Bronchial epithelial cell (primary cell): ENCODE results near the gene GPR158. TPM values are rescaled to one million over a fixed set of nuclear protein-coding genes. Genes with fewer than 3 reads are reported as not detected.

ENCODE experiments used
- DNase-seq: peaks from one replicate; pipeline ENCODE4 v3.0.0-alpha.2; 2010; ENCODE audit warnings: low read depth
- FAIRE-seq: peaks from 2 replicates; lab custom pipeline; 2011; peaks lifted over from hg19 to GRCh38; lab: Jason Lieb, UNC
- H3K27me3 ChIP-seq: 2 replicates; pipeline ENCODE4 v1.5.1; 2011; ENCODE audit warnings: low read length; ENCODE audit not compliant: control insufficient read depth, insufficient read depth
- H3K36me3 ChIP-seq: 2 replicates; pipeline ENCODE4 v1.5.1; 2011; ENCODE audit warnings: low read length; ENCODE audit not compliant: control insufficient read depth, insufficient read depth
- H3K4me3 ChIP-seq: 2 replicates; pipeline ENCODE4 v1.5.1; 2011; ENCODE audit warnings: mild to moderate bottlenecking, low read depth, low read length, control low read depth
- total RNA-seq: library from RNA; depleted of rRNA; stranded (reverse); fragments of >200 nt; gene quantifications from 2 replicates; pipeline ENCODE4 v1.2.1, GENCODE V29; 2014
- TF ChIP-seq, protein P1 (sequence below): IDR thresholded peaks from 2 replicates; pipeline ENCODE4 v1.5.1; 2011; ENCODE audit warnings: mild to moderate bottlenecking, moderate library complexity, low read length, control low read depth, inconsistent platforms; ENCODE audit not compliant: insufficient read depth, severe bottlenecking

GPR158 gene
- total RNA-seq, 1 donor from 2014 or later: under 0.01 TPM

DNA sequence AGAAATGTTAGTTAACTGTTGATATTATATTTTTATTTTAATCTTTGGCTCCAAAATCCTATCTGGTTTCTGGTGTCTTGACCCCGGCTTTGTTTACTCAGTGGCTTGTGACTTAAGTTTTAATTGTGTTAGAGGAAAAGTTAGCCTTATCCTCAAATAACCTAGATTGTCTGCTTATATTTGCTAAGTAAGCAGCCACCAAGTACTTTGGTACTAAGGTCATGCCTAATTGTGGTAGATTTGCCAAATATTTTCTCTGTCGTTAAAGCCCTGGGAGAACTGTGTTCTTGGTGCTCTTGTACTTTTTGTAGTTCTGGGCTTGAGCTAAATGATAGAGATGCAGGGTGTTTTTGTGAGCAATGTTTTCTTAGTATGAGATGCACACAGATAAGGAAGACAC is 34.8 kb downstream of the GPR158 start:
- TF ChIP-seq, protein P1, sequence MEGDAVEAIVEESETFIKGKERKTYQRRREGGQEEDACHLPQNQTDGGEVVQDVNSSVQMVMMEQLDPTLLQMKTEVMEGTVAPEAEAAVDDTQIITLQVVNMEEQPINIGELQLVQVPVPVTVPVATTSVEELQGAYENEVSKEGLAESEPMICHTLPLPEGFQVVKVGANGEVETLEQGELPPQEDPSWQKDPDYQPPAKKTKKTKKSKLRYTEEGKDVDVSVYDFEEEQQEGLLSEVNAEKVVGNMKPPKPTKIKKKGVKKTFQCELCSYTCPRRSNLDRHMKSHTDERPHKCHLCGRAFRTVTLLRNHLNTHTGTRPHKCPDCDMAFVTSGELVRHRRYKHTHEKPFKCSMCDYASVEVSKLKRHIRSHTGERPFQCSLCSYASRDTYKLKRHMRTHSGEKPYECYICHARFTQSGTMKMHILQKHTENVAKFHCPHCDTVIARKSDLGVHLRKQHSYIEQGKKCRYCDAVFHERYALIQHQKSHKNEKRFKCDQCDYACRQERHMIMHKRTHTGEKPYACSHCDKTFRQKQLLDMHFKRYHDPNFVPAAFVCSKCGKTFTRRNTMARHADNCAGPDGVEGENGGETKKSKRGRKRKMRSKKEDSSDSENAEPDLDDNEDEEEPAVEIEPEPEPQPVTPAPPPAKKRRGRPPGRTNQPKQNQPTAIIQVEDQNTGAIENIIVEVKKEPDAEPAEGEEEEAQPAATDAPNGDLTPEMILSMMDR: no peak
- Histone ChIP-seq H3K36me3 (no peaks in the 10 kb centered on the region), H3K27me3 (no peaks in the 10 kb centered on the region), H3K4me3 (no peak overlapping the region)
- FAIRE-seq (no peak), DNase-seq (no peak)

DNA sequence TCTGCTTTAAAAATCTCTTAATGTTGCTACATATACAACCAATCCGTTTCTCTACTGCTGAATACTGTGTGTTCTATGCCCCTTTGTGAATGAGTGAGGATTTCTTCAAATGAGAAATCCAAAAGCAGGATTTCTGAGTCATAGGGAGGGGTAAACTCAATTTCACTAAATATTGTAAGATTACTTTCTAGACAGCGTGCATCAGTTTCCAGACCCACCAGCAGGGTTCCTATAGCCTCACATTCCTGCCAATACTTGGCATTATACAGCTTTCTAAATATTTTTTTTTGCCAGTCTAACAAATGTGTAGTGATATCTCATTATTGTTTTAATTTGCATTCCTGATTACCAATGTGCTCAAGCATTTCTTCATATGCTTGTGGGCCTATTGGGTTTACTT is 35.5 kb downstream of the GPR158 start:
- Histone ChIP-seq H3K36me3 (no peaks in the 10 kb centered on the region), H3K4me3 (no peak overlapping the region), H3K27me3 (no peaks in the 10 kb centered on the region)
- TF ChIP-seq, protein P1: no peak
- FAIRE-seq (no peak), DNase-seq (no peak)

DNA sequence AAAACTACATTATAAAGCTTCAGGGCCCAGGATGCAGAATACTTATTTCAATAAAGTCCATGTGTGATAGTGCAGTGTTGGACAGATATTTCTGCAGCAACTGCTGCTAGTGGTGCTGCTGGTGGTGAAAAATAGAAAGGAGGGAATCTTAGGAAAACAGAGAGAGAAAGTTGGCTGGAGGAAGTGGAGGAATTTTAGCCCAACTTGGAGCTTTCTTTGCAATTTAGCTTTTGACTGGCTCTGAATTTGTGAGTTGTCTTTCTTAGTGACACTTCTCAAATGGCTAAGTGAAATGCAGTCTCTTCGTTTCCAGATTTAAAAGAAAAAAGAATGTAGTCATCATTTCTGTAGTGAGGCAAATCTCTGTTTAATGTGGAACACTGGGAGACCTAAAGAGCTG is 45.4 kb downstream of the GPR158 start:
- no peak for FAIRE-seq
- no peaks in the 10 kb centered on the region for H3K27me3 ChIP-seq
- H3K4me3 ChIP-seq: no peak overlapping the region
- no peaks in the 10 kb centered on the region for H3K36me3 ChIP-seq
- TF ChIP-seq, protein P1: no peak
- DNase-seq: no peak

DNA sequence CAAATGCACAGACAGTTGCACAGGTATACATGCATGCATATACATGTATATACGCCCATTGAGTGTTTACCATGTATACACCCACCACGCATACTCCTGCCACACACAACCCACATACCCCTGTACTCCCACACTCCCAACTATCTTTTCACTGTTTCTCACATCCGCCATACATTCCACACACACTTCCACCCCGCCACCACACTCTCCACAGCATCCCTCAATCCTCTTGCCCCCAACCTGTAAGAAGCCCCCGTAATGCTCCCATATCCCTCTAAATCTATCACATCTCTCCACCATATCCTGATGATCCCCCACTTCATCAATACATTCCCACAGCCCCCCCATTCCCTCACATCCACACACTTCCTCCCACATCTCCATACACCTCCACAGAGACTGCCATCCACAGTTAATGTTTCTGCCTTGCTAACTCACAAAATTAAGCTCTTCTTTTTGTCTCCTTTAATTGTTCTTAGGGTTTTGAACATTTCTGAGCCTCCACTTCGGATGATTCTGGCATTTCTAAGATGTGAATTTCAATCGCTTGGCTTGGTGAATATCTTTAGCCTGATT is 47.4 kb downstream of the GPR158 start:
- FAIRE-seq: no peak
- no peak overlapping the region for H3K4me3 ChIP-seq
- TF ChIP-seq, protein P1: no peak
- H3K36me3 ChIP-seq: no peaks in the 10 kb centered on the region
- H3K27me3 ChIP-seq: no peaks in the 10 kb centered on the region
- no peak for DNase-seq

DNA sequence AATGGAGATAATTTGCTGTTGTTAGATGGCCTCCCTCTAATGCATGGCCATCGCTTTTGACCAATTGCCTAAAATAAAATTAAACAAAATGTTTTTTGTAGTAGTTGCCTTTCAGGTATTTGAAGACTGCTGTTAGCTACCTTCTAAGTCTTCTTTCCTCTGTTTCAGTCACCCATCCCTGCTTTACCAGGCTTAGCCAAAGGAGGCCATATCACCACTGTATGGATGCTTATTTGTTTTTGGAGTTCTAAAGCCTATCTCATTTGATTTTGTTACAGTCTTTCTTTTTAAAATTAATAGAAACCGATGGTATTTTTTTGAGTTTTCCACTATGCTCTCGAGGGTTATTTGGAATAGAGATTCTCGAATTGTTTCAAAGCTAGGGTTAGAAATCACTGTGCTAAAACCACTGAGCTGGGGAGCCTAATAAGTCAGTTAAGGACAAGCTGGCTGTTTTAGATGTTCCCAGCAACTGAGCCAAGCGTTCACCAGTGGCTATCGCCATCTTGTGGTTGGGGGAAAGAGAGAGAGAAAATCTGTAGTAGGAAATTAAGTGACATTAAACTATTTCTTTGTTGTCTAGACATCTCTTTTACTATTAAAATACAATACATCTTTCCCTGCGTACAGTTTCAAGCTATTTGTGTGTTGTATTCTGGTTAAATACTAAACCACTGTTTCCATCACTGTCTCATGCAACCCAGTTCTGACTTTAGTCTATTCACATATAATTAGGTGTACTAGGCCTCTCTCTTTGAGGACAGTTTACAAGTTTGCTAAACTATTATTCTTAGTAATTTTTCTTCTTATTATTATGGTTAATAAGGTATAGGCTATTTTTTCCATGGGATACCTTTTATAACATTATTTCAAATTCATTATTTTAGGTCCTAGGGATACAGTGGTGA is 52.2 kb downstream of the GPR158 start:
- no peak overlapping the region for H3K4me3 ChIP-seq
- FAIRE-seq (no peak), DNase-seq (peak; percentile 42)
- TF ChIP-seq, protein P1: peak; percentile 60
- no peaks in the 10 kb centered on the region for H3K36me3 ChIP-seq
- H3K27me3 ChIP-seq: no peaks in the 10 kb centered on the region
